Measurements from ENCODE around the gene TYRO3.

- TF ChIP-seq POLR2A (IDR thresholded peaks at IDR 0.05; ENCODE audit: low read depth): no peak
- TF ChIP-seq POLR2AphosphoS5 (IDR thresholded peaks at IDR 0.05): no peak
- TF ChIP-seq, protein P1, sequence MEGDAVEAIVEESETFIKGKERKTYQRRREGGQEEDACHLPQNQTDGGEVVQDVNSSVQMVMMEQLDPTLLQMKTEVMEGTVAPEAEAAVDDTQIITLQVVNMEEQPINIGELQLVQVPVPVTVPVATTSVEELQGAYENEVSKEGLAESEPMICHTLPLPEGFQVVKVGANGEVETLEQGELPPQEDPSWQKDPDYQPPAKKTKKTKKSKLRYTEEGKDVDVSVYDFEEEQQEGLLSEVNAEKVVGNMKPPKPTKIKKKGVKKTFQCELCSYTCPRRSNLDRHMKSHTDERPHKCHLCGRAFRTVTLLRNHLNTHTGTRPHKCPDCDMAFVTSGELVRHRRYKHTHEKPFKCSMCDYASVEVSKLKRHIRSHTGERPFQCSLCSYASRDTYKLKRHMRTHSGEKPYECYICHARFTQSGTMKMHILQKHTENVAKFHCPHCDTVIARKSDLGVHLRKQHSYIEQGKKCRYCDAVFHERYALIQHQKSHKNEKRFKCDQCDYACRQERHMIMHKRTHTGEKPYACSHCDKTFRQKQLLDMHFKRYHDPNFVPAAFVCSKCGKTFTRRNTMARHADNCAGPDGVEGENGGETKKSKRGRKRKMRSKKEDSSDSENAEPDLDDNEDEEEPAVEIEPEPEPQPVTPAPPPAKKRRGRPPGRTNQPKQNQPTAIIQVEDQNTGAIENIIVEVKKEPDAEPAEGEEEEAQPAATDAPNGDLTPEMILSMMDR (IDR thresholded peaks at IDR 0.05): no peak
These were observed 8.8 kb downstream of the TYRO3 start for GRCh38 chr15:41567862-41568261.

All from esophagus muscularis mucosa (tissue), 3 donors.